Duodenal mucosa (tissue), 2 donors: Measurements from ENCODE around the gene PPP1R18.

ENCODE experiments used
- H3K27ac ChIP-seq: one replicate; pipeline ENCODE4 v1.7.0; 2013; ENCODE audit warnings: low read depth, low read length
- H3K27me3 ChIP-seq, 2 donors: one replicate each; pipeline ENCODE4 v1.7.0; 2013; ENCODE audit warnings: low read length in 2 of 2, control low read depth in 1 of 2; ENCODE audit not compliant: insufficient read depth in 2 of 2, control insufficient read depth in 1 of 2
- H3K36me3 ChIP-seq, 2 donors: one replicate each; pipeline ENCODE4 v1.7.0; 2013; ENCODE audit warnings: low read length in 2 of 2, control low read depth in 1 of 2; ENCODE audit not compliant: insufficient read depth in 2 of 2, control insufficient read depth in 1 of 2
- H3K4me1 ChIP-seq, 2 donors: one replicate each; pipeline ENCODE4 v1.7.0; 2013; ENCODE audit warnings: low read length in 2 of 2, control low read depth in 1 of 2; ENCODE audit not compliant: insufficient read depth in 2 of 2, control insufficient read depth in 1 of 2
- H3K4me3 ChIP-seq, 2 donors: one replicate each; pipeline ENCODE4 v1.7.0; 2013; ENCODE audit warnings: low read length in 2 of 2, low read depth in 1 of 2
- H3K9ac ChIP-seq, 2 donors: one replicate each; pipeline ENCODE4 v1.7.0; 2013; ENCODE audit warnings: low read length in 2 of 2, low read depth in 1 of 2
- H3K9me3 ChIP-seq, 2 donors: one replicate each; pipeline ENCODE4 v1.7.0; 2013; ENCODE audit warnings: low read length in 2 of 2, control low read depth in 1 of 2; ENCODE audit not compliant: control insufficient read depth in 1 of 2

Gene PPP1R18

DNA sequence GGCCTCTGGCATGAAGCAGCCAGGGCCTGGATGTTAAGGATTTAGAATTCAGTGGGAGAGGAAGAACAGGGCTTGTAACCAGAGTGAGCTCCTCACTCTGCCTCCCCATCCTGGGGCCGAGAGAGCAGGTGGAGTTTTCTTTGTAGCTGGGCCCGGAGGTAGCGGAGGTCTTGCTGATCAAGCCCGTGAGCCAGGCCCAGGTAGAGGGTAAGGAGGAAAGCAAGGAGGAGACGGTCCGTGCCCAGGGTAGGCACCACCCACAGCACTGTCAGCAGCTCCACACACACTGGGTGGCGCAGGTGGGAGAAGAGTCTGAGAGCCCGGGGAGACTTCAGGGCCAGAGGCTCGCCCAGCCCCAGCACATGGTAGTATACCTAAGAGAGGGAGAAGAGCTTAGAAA lies 2.1 kb upstream of the PPP1R18 start:
- H3K36me3 ChIP-seq, result no peaks in the 10 kb centered on the region
- peak overlapping the region in 1 of 2 donors; percentile 92 for H3K4me3 ChIP-seq
- peaks cover 33 to 37% of the 10 kb centered on the region in 2 donors for H3K4me1 ChIP-seq
- peak overlapping the region; percentile 91 for H3K27ac ChIP-seq
- peak overlapping the region in 1 of 2 donors; percentile 72 for H3K9ac ChIP-seq
- H3K9me3 ChIP-seq, result no peaks in the 10 kb centered on the region
- no peaks in the 10 kb centered on the region for H3K27me3 ChIP-seq

DNA sequence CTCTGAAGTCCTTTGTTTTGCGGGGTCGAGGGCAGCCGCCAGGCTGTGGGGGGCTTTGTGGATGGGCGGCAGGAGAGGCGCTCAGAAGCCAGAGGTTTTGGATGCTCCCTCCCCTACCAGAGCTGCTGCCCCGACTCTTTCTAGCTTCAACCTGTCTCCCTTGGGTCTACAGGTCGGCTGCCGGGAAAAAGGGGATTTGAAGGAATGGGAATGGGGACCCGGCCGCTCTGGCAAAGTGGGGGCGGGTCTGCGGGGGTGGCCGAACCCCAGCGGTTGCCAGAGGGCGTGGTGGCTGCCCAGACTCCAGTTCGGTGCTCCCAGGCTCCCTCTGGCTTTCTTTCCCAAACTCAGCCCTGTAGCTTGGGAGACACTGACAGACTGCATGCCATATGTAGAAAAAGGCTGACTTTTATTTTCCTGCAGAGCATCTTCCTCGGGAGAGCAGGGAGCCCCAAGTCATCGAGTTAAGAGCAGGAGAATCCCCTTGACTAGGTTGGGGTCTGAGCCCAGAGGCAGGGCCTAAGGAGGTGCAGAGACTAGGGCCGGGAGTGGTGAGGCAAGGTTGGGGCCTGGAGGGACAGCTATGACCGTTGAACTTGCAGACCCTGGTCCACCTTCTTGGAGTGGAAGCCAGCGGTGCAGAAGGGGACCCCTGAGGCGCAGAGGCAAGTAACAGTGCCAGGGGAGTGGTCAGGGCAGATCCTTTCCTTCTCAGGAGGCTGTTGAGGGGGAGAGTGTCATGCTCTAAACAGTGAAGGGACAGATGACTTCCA lies 1.4 kb upstream of the PPP1R18 start:
- Histone ChIP-seq H3K27me3 (no peaks in the 10 kb centered on the region), H3K9me3 (no peaks in the 10 kb centered on the region), H3K4me3 (peak overlapping the region; percentile 85 to 92), H3K9ac (peak overlapping the region; percentile 72 to 79), H3K27ac (peak overlapping the region; percentile 91), H3K4me1 (peaks cover 37% of the 10 kb centered on the region in 2 donors), H3K36me3 (no peaks in the 10 kb centered on the region)

- Histone ChIP-seq H3K9ac (peak overlapping the region; percentile 72 to 79), H3K27me3 (no peaks in the 10 kb centered on the region), H3K4me1 (peaks cover 37 to 41% of the 10 kb centered on the region in 2 donors)
These were observed 638 bp upstream of the PPP1R18 start for GRCh38 chr6:30686908-30687658.

DNA sequence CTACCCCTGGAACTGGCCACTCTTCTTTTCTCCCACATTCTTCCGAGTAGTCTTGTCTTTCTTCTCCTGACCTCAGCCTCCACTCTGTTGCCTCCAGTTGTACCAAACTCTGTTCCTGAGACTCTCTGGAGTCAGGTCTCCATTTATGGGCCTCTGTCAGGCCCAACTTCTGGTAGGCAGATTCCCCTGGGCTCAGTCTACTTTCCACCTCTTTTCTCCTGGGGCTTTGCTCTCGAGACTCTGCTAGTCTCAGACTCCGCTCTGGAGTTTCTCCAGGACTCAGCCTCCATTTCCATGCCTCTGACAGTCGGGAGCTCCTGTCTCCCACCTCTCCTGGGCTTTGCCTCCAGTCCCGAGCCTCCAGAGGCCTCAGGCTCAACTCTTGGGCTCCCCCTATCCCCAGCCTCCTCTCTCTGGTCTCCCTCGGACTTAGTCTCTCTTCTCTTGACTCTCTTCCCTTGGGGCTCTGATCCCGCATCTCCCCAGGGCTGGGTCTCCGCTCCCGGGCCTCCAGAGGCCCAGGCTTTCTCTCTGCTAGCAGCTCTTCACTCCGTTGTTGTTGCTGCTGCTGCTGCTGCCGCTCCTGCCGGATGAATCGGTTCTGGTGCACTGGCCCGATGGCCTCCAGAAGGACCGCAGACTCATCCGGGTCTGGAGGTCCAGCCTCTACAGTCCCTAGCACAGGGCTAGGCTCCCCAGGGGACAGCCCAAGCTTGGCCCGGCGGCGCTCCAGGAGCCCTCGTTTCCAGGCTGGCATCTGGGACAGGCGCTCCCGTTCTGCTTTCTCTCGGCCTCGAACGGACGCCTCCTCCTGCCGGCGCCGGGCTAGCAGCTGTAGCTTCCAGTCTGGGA lies 1.1 kb downstream of the PPP1R18 start:
- H3K4me1 ChIP-seq, result peaks cover 31 to 45% of the 10 kb centered on the region in 2 donors

More at GRCh38 chr6:30686908-30687658, 638 bp upstream of the PPP1R18 start:
- peak overlapping the region; percentile 91 for H3K27ac ChIP-seq
- no peaks in the 10 kb centered on the region for H3K9me3 ChIP-seq
- H3K4me3 ChIP-seq, result peak overlapping the region; percentile 85 to 92
- no peaks in the 10 kb centered on the region for H3K36me3 ChIP-seq

GRCh38 chr6:30684386-30685156 lies 1.9 kb downstream of the PPP1R18 start:
- Histone ChIP-seq H3K36me3 (no peaks in the 10 kb centered on the region), H3K27me3 (no peaks in the 10 kb centered on the region), H3K4me3 (peak overlapping the region; percentile 85 to 92), H3K9ac (peak overlapping the region; percentile 55 to 72), H3K27ac (peak overlapping the region; percentile 91), H3K9me3 (no peaks in the 10 kb centered on the region), H3K4me1 (peaks cover 31 to 45% of the 10 kb centered on the region in 2 donors)

More for the DNA sequence above, 1.1 kb downstream of the PPP1R18 start:
- Histone ChIP-seq H3K27ac (peak overlapping the region; percentile 91), H3K36me3 (no peaks in the 10 kb centered on the region), H3K4me3 (peak overlapping the region; percentile 85 to 92), H3K9me3 (no peaks in the 10 kb centered on the region), H3K27me3 (no peaks in the 10 kb centered on the region), H3K9ac (peak overlapping the region; percentile 55 to 72)

GRCh38 chr6:30683980-30684338 lies 2.5 kb downstream of the PPP1R18 start:
- Histone ChIP-seq H3K36me3 (no peaks in the 10 kb centered on the region), H3K27ac (peak overlapping the region; percentile 85), H3K27me3 (no peaks in the 10 kb centered on the region), H3K9me3 (no peaks in the 10 kb centered on the region), H3K4me3 (peak overlapping the region; percentile 85 to 92), H3K9ac (peak overlapping the region; percentile 55 to 72), H3K4me1 (peaks cover 32 to 44% of the 10 kb centered on the region in 2 donors)

GRCh38 chr6:30683183-30683979 lies 3.1 kb downstream of the PPP1R18 start:
- Histone ChIP-seq H3K27ac (peak overlapping the region; percentile 85), H3K4me1 (peaks cover 32 to 40% of the 10 kb centered on the region in 2 donors), H3K9me3 (no peaks in the 10 kb centered on the region), H3K36me3 (peaks cover 0 to 3% of the 10 kb centered on the region in 2 donors), H3K4me3 (peak overlapping the region; percentile 85 to 92), H3K9ac (peak overlapping the region; percentile 67 to 72), H3K27me3 (no peaks in the 10 kb centered on the region)

DNA sequence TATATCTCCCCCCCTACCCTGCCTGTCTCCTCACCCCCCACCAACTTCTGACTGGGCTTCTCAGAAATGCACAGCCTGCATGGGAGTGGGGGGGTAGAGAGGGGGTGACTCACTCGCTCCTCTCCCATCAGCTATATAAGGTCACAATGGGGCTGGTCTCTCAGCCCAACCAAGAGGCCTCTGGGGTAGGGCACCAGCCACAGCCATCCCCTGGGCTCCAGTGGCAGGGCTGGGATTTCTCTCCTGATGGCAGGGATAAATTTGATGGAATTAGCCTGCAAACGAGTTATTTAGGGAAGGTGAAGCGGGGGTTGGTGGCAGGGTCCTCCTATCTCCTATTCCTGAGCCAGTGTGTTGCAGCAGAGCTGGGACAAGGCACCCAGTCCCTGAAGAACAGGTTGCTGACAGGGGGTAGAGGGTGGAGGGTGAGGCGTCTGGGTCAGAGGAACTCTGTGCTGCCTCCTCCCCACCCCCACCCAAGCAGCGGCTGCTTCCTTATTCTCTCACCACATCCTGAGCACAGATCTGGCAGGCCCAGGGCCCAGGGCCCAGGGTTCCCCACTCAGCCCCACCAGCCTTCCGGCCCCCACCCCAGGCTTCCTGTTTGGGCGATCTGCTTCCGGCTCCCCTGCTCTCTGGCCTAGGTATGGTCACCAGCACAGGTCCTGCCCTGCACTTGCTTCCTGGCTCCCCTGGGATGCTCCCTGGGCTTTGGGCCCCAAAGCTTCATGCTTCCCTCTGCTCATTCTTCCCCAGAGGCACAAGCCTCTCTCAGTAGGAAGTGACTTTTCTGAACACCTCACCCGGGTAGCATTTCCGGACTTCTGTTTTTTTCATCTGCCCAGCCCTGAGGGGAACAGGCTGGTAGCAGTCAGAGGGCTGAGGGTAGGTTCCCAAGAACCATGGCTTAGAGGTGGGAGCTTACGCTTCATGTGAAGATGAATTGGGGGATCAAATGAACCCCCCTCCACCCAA lies 4.0 kb downstream of the PPP1R18 start:
- H3K9ac ChIP-seq, result peak overlapping the region; percentile 67 to 72
- peak overlapping the region; percentile 85 for H3K27ac ChIP-seq
- no peaks in the 10 kb centered on the region for H3K27me3 ChIP-seq
- peaks cover 3 to 6% of the 10 kb centered on the region in 2 donors for H3K36me3 ChIP-seq
- peaks cover 24 to 34% of the 10 kb centered on the region in 2 donors for H3K4me1 ChIP-seq
- H3K9me3 ChIP-seq, result no peaks in the 10 kb centered on the region
- peak overlapping the region; percentile 85 to 92 for H3K4me3 ChIP-seq
